ENCODE results near the gene DSCAML1.

The DSCAML1 gene

GRCh38 chr11:117604336-117604995, 192.6 kb downstream of the DSCAML1 start:
- no peak for DNase-seq

DNA sequence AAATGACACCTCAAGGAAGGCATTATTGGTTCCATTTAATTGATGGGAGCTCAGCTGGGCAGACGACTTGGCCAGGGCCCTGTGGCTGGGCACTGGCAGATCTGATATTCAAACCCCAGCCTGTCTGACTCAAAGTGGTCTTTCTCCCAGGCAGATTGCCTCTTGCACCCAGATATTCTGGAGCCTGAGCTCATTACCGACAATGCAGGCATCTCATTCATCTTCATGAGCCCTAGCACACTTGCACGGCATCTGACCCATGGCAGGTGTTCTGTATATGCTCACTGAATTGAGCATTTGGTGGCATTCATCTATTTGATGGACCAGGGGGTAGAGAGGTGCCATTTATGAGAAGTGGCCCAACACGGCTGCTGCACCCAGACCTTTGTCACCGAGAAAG, 193.1 kb downstream of the DSCAML1 start:
- DNase-seq: no peak

GRCh38 chr11:117601006-117601708, 195.9 kb downstream of the DSCAML1 start:
- DNase-seq: no peak

DNA sequence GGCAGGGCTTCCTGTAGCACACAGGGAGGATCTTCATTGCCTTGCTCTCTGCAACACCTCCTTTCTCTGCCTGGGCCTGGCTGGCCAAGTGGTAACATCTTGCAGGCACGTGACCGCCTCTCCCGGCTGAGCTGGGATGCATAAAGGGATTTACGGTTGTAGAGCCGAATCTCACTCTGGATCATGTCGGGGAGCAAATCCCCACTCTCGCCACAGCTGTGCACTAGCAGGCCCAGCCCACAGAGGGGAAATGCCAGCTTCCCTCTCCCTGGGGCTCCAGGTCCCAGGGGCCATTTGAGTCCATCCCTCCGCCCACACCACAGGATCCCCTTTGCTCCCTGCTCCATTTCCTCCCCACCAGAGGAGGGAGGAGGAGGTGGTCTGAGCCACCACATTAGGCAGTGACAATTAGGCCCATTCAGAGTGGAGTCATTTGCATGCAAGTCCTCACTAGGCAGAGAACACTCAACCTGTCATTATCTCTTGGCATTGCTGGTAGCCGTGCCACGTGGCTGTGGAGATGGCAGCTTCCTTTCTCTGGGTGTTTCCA, 196.7 kb downstream of the DSCAML1 start:
- no peak for DNase-seq

GRCh38 chr11:117597071-117597470, 199.9 kb downstream of the DSCAML1 start:
- peak; percentile 4 to 10 for DNase-seq

DNA sequence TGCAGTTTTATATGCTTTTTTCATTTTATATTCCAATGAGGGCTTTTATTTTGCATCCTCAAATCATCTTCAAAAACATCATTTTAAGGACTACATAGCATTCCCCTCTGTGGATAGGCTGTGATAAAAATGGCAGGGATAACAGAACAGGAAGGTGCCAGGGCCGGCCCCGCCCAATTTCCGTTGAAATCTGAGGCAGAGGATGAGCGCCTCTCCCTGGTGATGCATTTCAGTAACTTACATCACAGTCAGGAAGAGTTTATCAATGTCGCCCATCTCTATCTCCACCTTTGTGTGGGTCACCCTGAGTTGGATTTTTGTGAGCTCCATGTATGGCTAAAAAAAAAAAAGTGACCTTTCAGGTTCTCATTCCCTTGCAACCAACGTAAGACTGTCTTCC, 201.6 kb downstream of the DSCAML1 start:
- no peak for DNase-seq

GRCh38 chr11:117594721-117595120, 202.3 kb downstream of the DSCAML1 start:
- DNase-seq: no peak

DNA sequence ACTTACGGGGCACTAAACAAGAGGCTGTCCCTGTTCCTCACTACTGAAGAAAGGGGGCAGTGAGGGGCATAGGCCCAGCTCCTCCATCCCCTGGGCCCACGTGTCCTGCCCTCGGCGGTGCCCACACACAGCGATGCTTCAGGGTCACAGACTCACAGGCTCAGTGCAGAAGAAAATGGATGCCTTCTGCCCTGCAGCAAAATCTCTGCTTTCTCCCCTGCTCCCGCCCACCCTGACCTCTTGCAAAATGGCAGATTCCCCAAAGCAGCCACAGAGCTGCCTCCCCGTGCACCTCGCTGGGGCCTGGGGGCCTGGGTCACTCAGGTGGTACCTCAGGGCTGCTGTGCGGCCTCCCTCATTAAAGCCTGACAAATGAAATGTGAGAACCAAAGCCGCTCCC, 204.0 kb downstream of the DSCAML1 start:
- no peak for DNase-seq

DNA sequence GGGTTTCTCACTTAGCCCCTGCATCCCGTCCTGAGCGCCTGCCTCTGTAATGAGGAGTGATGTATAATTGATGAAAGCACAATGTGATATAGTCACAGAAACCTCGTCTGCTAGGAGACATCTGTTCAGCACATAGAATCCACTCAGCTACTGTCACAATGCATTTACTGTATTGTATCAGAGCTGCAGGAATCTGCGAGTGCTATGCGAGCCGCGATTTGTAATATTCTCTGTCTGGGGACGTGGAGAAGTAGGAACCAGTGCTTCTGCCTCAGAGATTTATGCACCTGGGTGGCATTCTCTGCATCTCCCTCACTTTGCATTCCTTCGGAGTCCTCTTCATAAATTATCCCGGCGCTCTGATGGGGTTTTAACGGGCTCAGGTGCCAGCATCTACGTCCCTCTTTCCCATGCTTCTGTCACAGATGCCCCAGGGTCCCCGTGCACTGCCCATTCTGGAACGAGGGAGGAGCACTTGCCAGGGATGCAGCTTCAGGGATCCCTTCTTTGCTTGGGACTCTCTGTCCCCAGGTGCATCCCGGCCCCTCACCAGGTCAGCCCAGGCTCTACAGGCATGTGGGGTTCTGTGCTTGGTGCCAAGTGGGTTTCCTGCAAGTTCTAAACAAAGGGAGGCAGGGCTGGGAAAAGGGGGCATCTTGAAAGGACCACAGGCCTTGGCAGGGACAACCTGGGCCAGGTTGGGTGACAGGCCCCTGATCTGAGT, 205.5 kb downstream of the DSCAML1 start:
- DNase-seq: no peak

DNA sequence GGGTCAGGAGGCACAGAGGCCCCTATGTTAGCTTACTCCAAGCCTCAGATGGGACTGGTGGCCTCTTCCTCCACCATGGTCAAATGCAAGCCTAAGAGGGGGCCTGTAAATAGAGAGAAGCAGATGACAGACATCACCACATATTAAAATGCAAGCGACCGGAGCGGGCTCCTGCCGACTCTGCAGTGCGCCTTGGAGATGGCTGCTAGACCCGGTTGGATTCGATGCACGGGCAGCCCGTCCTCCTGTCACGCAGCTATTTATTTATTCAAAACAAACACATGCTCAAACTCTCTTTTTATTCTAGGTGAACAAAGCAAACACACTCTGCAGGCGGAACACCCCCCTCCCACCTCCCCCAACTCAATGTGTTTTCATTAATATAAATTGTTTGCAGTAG, 208.0 kb downstream of the DSCAML1 start:
- no peak for DNase-seq

DNA sequence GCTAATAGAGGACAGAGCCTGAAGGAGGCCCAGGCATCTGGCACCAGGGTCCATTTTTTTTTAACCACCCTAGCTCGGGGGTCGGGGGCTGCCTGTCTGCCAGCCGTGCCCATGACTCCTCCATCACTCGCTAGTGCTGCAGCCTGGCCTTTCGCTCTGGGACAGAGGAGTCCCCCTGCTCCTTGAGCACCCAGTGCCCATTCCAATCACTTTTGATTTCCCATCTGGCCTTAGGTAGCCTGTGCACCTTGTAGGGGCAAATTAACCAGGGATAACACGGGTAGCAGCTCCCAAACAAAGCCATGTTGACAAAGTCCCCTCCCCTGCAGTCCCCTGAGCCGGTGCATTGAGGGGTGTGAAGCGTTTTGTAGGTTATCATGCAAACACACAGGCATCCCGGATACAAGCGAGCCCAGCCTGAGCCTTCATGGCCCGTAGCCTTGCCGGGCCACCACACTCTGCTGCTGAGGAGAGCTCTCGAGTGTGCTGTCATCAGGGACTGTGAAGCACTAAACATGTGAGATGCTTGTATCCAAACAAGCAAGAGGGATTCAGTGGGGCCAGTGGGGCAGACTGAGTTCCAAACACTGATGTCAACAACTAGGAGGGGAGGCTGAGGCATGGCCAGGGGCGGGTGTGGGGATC, 208.7 kb downstream of the DSCAML1 start:
- DNase-seq: no peak

- DNase-seq: no peak
Measured at GRCh38 chr11:117587416-117587815, 209.6 kb downstream of the DSCAML1 start.

DNA sequence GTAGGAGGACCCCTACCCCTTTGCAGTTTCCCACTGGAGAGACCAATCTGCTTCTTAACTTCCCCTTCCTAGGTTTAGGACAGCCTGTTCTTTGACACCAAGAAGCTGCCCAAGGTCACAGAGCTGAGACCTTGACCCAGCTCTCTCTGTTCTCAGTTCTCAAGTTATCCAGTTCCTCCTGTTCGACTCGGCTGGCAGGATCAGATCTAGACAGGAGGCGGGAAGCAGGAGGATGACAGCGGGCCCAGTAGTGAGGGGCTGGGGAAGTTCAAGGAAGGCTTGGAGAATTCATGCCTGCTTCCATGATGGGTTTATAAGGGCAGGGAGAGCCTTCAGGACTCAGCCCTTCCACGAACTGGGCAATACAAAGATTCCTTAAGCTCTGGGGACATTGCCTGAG, 210.6 kb downstream of the DSCAML1 start:
- no peak for DNase-seq

GRCh38 chr11:117585631-117586030, 211.4 kb downstream of the DSCAML1 start:
- no peak for DNase-seq

DNA sequence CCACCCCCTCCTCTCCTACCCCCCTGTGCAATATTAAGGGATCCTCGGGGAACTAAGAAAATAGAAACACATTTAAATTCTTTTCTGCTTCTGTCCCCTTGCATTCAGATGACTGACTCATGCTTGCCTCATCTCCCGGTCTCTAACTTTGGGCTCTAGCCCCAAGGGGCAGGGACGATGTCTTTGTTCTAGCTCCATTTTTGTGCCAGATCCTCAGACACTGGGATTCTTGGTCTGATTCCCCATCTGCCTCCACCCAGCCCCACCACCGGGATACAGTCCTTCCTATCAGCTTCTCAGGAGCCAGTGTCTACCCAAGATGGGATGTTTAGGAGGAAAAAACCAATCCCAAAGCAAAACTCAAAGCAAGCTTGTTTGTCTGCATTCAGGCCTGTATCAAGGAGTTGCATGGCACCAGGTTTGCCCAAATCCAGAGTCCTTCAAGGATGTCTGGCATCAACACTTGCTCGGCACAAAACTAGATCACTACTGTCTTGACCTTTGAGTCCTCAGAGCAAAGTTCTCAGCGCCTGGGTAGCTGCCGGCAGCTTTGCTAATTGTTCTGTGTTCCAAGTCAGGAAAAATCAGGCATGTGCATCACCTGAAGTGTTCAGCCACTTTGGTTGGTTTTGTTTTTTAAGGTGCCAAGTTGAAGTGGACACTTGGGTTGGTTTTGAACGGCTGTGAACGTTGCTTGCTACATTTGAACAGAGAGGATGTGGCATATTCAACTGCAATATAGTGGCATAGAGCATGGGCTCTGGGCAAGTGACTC, 212.8 kb downstream of the DSCAML1 start:
- no peak for DNase-seq

- DNase-seq: no peak
Measured at GRCh38 chr11:117583063-117583801, 213.8 kb downstream of the DSCAML1 start.

- no peak for DNase-seq
Measured at GRCh38 chr11:117582433-117582832, 214.6 kb downstream of the DSCAML1 start.

GRCh38 chr11:117580866-117581265, 216.2 kb downstream of the DSCAML1 start:
- DNase-seq: no peak

GRCh38 chr11:117579161-117579560, 217.9 kb downstream of the DSCAML1 start:
- no peak for DNase-seq

- DNase-seq: no peak
Measured at GRCh38 chr11:117575856-117576255, 221.2 kb downstream of the DSCAML1 start.

DNA sequence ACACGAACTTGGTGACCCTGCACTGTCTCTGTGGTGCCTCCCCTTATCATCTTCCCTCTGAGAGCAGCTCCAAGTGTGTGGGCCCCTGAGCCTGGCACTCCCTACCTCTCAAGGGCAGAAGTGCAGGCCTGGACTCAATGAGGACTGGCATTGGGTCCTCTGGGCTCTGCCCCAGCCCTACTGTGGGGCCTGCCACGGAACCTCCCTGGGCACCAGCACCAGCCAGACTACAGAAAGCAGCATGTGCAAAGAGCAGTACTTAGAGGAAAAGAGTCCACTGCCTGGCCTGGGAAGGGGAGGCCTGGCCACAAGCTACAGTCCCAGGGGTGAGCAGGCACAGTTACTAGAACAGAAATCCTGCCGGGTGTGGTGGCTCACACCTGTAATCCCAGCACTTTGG, 222.5 kb downstream of the DSCAML1 start:
- DNase-seq: no peak

DNA sequence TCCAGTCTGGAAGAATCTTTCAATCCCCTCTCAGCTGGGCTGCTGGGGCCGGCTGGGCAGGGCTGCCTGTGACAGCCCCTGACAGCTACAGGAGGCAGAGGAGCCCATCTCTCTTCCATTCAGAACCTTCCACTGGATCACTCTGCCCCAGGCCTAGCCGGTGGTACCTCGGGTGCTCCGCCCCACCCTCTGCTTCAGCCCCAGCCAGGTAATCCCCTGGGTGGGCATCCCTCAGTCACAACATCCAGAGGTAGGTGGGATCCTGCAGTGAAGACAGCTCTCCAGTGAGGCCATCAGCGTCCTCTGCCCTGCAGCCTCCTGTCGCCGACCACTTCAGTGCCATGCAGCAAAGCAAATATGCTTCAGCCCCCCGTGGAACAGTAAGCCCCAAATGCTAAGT, 223.7 kb downstream of the DSCAML1 start:
- no peak for DNase-seq

All from activated CD4-positive, alpha-beta T cell treated with anti-CD3 and anti-CD28 coated beads, Interleukin-2, amount 50 U/mL, for 4 hours (primary cell).